Dermis microvascular lymphatic vessel endothelial cell (primary cell): Measurements from ENCODE around the gene CCND2. TPM values are rescaled to one million over a fixed set of nuclear protein-coding genes. Genes with fewer than 3 reads are reported as not detected.

Experiments used
- total RNA-seq: library from RNA; depleted of rRNA; stranded (reverse); fragments of >200 nt; gene quantifications from 2 replicates; pipeline ENCODE4 v1.2.1, GENCODE V29; 2014

CCND2 gene
- total RNA-seq, 1 donor from 2014 or later = 90.6 TPM

Other genes starting within 250 kb of the CCND2 start
- gene TIGAR, start 47.5 kb downstream of the CCND2 start, total RNA-seq = 9.6 and 14.0 TPM in 2 replicates
- gene FGF23, start 106.0 kb downstream of the CCND2 start, total RNA-seq = under 0.01 TPM in 1 of 2 replicates, not detected in the other
- gene FGF6, start 172.1 kb downstream of the CCND2 start, total RNA-seq = not detected in 2 replicates